Medulla oblongata (tissue), 1 donor: ENCODE results near the gene SHH.

Experiments
- DNase-seq: peaks from one replicate; pipeline ENCODE4 v3.0.0-alpha.2; 2015; ENCODE audit errors: extremely low spot score

The SHH gene

DNA sequence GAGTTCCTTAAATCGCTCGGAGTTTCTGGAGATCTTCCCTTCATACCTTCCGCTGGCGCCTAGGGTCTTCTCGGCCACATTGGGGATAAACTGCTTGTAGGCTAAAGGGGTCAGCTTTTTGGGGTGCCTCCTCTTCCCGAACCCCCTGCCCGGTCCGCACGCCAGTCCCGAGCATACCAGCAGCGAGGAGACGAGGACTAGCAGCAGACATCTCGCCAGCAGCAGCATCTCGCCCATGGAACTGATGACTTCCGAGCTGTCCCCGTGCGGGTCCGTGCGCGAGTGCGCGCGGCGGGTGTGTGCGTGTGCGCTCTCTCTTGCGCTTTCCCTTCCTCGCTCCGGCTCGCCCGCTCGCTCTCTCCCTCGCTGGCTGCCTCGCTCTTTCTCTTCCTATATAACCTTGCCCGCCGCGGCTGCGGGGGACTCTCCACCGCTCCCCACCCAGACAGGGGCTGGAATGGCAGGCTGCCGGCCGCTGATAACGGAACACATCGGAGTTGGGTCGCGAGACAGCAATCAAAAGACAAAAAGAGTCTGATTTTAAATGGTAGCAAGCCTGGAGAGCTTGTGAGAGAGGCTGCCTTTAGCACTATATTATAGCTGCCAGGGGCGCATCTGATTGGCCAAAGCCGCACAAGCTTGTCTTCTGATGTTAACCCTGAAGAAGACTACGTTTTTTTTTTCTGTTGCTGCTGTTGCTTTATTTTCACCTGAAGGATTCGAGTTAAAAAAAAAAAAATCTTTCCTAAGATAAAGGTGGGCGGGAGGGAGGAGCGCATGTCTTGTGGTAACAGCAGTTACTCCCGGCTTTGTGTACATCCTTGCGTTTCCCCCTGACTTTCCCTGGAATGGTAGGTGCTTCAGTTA lies at the start of gene SHH:
SHH (minus strand) TSS at position 569 of the 867 bp plus-strand sequence; CDS start at position 228, 341 bp downstream.
- no peak for DNase-seq

DNA sequence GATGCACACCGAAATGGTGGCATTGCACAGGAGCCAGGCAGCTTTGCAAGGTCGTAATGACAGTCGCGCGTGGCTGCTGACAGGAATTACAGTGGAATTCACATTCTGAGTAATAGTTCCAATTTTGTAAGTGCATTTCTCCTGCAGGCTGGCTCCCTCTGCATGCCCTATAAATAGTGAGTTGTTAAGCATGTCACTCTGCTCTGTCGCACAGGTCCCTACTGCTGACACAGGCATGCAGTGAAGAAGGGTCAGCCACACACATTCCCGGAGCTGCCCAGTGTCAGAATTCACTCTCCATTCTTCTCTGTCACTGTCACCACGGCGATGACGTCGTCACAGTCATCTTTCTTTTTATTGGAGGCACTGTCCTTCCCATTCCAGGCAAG lies 49.2 kb upstream of the SHH start:
- no peak for DNase-seq

DNA sequence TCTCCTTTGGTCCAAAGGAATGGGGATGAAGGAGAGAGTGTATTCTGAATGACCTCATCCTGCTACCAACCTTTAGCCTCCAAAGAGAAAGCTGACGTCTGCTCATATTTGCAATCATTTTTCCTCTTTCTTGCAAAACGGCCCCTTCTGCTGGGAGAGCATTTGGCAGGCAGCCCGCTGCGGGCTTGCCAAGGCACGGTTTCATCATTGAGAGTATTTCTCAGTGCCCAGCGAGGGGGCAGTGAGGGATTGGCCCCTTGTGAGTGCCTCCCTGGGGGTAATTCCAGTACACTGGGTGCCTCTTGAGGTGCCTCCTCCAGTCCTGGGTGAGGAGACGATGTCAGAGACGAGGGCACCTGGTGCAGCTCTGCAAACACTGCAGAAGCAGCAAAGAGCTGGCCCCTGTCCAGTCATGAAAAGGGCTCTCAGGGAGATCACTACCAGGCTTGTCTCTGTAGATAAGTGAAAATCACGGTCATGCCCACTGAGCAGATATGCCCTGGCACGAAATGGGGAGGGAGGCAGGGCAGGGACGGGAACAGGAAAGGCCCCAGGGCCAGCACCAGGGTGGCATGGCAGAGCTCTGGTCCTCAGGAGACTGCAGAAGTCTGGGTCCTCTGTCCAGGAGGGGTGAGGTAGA lies 48.7 kb upstream of the SHH start:
- DNase-seq: no peak

DNA sequence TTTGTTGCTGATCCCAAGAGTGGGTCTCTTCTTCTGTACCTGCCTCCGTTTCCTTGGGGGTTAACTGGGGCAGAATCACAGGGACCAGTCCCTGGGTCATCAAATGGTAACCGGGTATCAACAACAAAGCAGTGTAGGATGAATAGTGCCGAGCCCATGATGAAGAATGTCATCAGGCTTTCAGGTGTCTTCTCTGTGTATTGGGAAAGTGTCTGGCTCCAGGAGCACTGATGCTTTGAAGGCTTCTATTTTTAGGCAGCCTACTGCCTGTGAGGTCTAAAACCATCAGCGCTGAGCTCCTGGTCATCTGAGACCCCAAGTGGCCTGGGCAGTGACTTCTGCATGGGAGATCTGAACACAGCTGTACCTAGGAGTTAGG lies 48.2 kb upstream of the SHH start:
- no peak for DNase-seq

DNA sequence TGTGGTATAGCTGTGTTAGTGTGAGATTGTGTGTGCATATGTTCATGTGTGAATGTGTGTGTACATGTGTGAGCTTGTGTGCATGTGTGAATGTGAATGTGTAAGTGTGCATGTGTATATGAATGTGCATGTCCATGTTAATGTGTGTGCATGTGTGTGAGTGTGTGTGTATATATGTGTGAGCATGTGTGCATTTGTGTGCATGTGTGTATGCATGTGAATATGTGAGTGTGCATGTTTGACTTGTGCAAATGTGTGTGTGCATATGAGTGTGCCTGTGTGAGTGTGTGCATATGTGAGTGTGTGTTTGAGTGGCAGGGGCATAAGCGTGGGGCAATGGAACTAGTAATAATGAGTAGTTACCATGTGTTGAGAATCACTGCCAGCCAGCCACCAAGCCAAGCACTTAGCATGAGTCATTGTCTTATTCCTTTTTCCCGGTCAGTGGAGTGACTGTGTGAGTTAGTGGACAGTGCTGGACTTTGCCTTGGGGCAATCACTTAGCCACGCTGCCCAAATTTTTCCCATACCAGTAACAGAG lies 46.3 kb upstream of the SHH start:
- no peak for DNase-seq

DNA sequence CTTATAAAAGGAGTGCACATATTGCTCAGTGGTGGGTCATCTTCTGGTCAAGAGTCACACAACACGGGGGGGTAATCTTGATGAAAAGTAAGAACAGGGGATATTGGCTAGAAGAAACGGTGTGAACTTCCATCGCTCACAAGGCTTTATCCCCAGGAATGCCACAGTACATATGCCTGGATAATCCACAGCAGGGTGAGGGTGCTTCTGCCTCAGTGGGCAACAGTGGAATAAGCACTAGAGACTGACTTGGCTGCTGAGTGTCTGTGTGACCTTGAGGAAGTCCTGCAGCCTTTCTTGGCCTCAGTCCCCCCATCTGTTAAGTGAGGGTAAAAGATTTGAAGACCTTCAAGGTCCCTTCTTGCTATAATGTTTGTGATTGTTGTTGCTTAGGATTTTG lies 44.9 kb upstream of the SHH start:
- no peak for DNase-seq

DNA sequence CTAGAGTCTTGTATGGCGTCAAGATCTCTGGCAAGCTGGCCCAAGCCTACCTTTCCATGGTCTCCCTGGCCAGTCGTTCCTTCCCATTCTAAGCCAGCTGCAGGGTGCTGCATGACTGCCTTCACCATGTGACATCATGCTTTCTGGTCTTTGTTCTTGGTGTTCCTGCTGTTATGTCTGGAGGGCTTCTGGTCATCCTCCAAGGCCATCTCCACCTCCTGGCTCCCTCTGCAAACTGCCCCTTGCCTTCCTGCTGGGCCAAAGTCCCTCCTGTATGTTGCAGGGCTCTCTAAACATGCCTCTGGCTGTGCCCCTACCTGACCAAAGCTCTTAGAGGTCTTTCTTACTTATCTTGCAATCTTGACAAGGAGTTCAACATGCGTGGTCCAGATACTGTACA lies 44.4 kb upstream of the SHH start:
- DNase-seq: no peak

DNA sequence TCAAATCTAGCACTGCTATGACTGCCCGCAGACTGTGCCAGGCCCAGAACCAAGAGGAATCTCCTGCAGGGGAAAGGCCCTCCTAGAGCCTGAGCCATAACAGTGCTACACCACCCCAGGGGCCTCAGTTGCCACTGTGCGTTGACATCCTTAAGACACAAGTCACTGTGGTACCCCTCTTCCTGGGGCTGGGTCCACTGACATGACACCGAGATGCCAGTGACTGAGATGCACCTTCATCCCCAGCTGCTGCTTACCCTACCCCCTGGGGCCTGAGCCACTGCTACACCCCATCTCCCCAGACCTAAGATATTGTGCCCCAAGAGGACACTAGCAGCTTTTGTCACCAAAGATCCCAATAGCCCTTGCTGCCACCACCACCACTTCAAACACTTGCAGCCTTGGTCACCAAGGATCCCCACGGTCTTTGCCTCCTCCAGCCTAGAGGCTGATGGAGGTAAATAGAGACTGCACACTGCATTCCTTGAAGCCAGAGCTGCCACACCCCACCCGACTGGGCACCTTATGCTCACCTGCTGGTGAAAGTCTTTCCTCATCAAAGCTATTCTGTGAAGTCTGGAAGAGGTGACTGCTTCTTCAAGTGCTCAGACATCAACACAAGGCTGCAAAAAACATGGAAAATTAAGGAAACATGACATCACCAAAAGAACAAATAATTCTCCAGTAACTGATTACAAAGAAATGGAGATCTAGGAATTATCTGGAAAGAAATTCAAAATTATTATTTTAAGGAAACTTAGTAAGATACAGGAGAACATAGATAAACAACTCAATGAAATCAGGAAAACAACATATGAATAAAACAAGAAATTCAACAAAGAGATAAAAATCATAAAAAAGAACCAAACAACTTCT lies 40.4 kb upstream of the SHH start:
- no peak for DNase-seq

DNA sequence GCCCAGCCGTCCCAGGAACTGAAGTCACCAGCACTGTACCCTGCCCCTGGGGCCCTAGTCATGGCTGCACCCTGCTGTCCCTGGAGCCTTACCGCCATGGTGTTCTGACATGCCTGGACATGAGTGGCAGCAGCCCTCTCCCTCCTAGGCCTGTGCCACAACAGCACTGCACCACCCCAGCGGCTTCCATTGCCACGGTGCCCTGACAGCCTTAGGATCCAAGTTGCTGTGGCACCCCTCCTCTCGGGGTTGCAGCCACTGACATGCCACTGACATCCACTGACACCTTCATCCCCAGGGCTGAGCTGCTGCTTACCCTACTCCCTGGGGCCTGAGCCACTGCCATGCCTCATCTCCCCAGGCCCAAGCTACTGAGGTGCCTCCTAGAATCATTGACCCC lies 39.6 kb upstream of the SHH start:
- DNase-seq: no peak

DNA sequence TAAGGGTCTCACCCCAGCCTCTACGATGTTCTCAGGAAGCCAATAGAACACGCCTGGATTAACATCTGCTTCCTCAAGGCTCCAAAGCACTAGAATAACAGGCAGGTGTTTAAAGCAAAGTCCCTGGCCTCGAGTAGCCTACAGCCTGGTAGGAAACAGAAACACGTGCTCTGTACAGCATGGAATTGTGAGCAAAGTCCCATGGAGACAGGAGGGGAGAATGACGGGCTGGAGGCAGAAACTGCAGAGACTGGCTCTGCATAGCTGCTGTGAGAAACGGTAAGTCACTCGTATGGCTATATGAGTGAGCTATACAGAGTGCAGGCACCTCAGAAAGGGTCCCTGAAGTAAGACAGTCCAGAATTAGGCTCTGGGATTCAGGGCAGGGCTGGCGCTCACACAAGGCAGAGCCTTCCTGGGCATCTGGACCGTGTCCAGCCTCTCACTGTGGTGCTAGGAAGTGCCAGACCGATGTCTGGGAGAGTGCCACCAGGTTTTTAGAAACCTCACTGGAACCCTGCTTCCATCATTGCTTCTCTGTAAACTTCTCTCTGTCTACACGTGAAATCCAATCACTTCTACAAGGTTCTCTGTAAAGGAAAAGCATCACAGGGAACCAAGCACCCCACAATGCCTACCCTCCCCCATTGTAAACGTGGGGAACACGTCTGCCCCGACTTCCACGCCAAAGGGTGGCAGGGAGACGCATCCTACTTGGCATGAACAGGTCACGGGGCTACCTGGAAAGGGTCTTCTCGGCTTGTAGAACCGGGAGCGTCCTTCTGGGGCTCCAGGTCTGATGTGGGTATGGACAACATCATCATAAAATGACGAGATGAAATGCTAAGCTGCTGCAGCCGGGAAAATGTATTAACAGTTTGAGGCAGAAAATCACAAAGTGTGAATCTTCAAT lies 38.8 kb upstream of the SHH start:
- no peak for DNase-seq

DNA sequence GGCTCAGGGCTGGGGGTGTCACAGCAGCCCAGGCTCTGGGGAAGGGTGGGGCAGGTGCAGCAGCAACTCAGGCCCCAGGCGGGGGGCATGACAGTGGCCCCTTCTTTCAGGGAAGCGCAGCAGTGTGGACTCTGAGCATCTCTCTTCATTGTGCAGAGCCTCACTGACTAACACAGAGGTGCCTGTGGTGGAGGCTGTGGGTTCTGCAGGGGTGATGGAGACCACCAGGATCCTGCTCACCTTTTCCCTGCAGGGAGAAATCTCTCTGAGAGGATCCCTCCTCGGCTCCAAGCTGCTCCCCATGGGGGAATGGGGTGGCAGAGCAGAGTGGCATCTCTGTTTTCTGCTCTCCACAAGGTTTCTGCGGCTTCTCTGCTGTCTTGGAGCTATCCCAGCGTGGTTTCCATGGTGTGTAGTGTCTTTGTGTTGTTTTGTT lies 37.8 kb upstream of the SHH start:
- DNase-seq: no peak

DNA sequence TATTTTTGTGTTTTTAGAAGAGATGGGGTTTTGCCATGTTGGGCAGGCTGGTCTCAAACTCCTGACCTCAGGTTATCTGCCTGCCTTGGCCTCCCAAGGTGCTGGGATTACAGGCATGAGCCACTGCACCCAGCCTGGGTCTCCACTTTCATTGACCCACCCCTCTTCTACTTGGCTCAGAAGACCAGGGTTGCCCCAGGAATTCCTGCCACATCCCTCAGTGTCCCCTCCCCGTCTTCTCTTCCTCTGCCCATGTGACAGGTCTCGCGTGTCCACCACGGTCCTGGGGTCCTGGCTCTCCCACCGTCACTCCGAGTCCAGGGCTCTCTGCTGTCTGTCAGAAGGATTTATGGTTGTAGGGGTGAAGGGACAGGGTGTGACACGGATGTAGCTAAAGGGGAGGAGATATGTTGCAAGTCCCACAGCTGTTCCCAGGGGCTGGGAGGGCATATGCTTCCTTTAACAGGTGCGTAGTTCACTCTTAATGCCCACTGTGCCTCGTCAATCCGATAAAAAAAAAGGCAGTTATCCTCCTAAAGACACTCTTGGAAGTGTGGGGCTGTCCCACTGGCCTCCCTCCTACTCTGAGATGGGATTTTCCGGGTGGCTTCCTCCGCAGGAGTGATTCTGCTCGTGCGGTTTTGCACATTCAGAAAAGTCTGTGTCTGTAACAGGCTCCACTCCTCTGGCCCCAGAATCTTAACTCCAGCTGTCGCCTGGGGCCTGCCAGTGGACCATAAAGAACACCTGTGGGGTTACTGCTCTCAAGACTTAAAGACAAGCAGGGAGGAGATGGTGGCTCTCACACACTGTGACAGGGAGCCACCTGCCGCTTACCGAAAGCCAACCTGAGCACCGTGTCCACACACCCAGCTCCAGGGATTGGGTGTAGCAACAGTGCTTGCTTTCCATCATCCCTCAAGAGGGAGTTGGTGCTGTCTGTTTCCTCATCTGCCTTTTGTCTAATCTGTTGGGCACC lies 36.7 kb upstream of the SHH start:
- DNase-seq: no peak

DNA sequence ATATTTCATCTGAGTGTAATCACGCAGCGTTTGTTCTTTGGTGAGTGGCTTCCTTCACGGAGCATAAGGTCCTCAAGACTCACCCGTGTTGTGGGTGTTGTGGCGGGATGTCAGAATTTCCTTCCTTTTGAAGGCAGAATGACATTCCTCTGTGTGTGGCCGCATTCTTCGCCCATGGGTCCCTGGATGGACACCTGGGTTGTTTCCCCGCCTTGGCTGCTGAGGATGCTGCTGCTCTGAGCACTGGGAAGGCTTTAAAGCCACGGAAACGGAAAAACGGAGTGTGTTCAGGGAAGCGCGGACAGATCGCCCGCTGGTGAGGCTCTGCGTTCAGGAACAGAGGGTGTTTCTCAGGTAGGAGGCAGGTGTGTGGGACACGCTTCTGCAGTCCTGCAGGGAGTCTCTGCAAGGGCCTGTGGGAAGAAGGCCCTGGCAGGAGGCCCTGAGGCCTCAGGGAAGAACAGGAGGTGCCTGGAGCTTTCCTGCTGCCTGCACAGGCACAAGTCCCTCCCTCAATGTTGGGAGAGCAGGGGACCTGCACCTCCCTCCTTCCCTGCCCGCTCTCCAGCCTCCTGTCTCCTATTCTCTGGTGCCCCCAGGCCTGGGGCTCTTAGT lies 35.7 kb upstream of the SHH start:
- no peak for DNase-seq

DNA sequence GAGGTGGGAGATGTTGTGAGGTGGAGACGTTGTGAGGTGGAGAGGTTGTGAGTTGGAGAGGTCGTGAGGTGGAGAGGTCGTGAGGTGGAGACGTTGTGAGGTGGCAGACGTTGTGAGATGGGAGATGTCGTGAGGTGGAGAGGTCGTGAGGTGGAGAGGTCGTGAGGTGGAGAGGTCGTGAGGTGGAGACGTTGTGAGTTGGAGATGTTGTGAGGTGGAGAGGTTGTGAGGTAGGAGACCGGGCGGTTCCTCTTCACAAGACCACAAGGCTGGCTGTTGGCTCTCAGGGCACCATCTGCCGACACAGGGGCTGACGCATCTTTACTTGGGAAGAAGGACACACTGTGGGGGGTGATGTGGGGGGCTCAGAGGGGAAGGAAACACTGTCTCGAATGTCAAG lies 34.7 kb upstream of the SHH start:
- DNase-seq: no peak

DNA sequence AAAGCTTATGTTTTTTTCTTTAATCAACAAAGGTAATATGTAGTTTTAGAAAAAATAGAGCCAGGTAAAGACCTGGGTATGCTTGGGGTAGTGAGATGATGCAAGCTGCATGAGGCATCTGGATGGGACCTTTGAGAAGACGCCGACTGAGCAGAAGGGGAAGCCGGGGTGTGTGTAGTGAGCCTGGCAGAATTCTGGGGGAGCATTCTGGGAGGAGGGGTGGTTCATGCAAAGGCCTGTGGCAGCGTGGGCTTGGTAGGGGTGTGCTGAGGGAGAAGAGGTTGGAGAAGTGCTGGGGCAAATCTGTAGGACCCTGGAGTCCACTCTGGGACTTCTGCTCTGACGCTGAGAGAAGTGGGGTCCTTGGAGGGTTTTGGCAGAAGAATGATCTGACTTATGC lies 33.9 kb upstream of the SHH start:
- no peak for DNase-seq

DNA sequence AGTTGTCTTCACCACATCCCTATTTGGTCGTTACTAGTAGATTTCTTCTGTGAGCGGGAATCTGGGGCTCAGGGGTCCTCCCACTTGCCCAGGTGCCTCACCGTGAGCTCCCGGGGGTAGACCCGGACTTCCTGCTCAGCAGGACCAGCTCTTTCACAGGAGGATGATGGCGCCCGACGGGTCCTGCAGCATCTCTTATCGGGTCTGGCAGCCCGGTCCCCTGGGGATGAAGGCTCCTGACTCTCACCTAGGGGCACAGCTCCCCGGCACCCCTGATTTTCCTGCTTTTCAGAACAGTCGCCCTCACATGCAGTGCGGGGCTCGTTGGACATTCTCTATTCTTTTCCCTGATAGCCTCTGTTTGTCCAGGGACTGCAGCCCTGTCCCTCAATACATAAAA lies 33.0 kb upstream of the SHH start:
- no peak for DNase-seq

DNA sequence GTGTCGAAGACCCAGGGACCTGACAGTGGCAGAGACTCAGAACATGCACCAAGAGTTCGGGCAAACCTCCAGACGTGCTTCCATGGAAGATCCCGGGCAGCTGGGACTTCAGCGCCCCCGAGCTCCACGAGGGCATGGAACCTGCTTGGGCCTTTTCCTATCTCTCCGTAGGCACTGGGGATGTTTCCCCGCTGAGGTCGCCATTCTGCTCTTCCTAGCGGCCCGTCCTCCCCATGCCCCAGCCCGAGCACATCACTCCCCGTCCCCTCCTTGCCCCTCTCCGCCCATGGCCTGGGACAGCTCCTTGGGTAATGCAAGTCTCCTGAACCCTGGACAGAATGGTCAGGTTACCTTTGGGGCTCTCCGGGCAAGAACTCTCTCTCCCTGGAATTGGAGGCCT lies 32.3 kb upstream of the SHH start:
- no peak for DNase-seq

DNA sequence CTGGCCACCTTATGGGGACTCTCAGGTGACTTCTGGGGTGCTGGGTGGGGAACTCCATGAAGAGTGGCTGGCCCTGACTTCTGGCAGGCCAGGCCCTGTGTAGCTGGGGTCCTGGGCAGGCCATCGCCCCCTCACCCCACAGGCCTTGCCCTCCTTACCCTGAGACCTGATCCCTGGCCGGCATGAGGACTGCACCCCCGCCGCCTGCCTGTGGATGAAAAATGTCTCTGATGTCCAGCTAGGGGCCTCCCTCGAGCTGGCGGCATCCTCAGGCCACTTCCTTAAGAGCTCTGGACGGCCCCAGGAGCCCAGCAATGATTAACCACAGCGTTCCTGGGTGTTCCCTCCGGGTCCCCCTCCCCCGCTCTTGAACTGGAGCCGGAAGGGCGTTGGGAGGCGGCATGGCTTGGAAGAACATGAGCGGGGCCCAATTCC lies 31.8 kb upstream of the SHH start:
- DNase-seq: no peak

DNA sequence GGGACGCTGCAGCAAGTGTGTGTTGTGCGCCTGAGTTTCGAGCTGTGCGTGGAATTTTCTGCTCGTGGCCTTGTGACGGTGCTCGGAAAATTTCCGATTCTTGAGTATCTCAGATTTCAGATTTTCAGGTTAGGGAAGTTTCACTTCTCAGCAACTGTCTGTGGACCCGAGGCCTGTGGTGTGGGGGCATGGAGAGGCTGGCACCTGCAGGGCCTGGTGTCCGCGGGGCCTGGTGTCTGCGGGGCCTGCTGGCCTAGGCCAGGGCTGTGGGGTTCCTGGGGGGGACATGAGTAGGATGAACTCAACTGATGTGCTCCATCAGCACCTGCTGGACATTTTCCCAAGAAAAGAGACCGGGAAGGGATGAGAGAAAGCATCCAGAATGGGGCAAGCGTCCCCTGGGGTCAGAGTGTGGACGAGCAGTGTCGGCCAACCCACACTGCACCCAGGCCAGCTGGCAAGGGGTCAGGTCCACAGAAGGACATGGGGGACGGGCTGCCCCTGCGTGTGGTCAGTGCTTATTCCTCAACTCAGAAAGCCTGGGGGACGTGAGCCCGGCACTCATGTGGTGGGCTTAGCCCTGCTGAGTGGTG lies 31.3 kb upstream of the SHH start:
- no peak for DNase-seq
